Measurements from ENCODE around the gene PDE4A.

DNA sequence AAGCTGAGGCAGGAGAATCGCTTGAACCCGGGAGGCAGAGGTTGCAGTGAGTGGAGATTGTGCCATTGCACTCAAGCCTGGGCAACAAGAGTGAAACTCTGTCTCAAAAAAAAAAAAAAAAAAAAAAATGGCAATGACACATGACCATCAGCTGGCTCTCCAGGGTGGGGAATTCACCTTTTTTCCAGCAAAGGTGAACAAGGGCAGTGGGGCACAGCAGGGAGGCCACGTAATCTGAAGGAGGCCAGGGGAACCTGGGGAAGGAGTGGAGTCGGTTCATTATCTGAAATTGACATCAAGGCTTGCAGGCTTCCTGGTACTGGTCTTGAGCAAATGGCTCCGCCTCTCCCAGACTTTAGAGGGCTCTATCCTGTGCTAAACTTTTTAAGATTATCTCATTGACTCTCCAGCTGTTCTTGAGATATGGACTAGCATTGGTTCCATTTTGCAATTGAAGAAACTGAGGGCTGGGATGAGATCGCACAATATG lies 54.7 kb downstream of the PDE4A start:
- TF ChIP-seq POLR2A (IDR thresholded peaks at IDR 0.05; ENCODE audit: low read length): no peak
- no peak for TF ChIP-seq GATA1 (IDR thresholded peaks at IDR 0.05; ENCODE audit: low read depth, low read length)
